ENCODE results near the gene MAPK8.

MAPK8 gene

DNA sequence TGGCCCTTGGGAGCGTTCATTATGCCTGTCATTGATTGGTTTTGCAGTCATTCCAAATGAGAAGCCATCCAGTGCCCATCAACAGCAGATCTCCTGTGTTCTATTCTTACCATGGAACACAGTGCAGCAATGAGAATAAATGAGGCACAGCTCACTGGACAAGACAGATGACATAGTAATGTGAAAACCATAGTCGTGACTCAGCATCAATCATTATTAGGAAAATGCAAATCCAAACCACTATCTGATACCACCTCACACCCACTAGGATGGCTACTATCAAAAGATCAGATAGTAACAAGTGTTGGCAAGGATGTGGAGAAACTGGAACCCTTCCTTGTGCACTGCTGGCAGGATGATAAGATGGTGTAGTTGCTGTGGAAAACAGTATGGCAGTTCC is 153.7 kb downstream of the MAPK8 start:
- Mint-ChIP-seq H3K4me3 (no peak overlapping the region), H3K36me3 (no peaks in the 10 kb centered on the region), H3K9me3 (no peaks in the 10 kb centered on the region), H3K4me1 (no peaks in the 10 kb centered on the region), H3K27me3 (peaks cover 6% of the 10 kb centered on the region), H3K27ac (no peak overlapping the region)
- DNase-seq: no peak
- CTCF ChIA-PET: no interaction called here

DNA sequence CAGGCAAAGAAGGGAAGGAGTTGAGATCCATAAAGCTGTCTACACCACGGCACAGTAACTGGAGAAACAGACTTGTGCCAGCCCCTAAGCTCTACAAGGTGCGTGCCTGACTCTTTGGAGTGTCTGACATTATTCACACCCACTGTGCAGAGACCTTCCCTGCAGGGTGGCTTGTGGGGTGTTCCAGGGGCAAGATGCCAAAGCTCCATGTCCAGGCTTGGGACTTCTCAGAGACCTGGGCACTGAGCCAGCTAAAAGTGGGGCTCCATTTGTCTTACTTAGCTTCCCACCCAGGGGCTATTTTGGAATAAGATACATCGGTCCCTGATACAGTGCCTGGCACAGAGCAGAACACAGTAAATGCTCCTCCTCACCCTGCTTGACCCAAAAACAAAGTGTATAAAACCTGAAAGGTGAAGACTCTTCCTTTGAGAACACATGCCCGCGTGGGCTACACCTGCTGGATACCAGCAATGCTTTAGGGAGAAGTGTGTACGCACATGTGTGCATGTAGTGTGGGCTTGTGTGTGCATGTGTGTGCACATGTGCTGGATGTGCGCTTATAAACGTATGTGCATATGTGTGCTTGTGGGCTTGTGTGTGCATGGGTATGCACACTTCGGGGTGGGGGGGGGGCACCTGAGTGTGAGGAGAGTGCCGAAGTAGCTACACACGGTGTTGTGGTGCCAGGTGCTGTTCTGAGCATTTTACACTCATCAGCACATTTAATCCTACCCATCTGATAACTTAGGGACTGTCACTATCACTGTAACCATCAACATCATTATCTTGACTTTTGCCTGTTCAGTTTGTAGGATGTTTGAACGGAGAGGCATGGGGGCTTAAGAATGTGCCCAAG is 155.4 kb downstream of the MAPK8 start:
- CTCF ChIA-PET: no interaction called here
- DNase-seq: peak; percentile 5
- no peaks in the 10 kb centered on the region for H3K4me1 Mint-ChIP-seq
- H3K4me3 Mint-ChIP-seq: no peak overlapping the region
- no peaks in the 10 kb centered on the region for H3K9me3 Mint-ChIP-seq
- peaks cover 6% of the 10 kb centered on the region for H3K27me3 Mint-ChIP-seq
- no peaks in the 10 kb centered on the region for H3K36me3 Mint-ChIP-seq
- no peak overlapping the region for H3K27ac Mint-ChIP-seq

DNA sequence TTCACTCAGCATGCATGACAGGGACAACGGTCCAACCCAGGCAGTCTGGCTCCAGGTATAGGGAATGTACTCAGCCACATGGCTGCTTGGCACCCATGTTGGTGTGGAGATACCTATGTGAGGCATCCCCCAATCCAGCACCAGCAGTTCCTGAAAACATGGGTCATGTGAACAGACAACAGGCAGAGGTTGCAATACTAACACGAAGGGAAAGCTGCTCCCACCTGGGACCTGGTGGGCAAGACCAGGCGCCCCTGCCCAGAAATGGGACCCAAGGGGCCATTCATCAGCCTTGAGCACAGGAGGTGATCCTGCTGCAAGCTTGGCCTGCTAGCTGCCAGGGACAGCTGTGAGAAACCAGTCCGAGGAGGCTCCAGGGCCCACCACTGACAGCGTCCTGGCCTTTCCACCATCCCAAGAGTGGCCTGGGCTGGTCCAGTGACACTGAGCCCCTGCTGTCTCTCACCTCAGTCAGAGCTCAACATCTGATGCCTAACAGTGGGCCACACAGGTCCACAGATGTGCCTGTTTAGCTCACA is 156.1 kb downstream of the MAPK8 start:
- no peak for DNase-seq
- no peaks in the 10 kb centered on the region for H3K4me1 Mint-ChIP-seq
- CTCF ChIA-PET: interaction anchor here (0.8 kb wide), 1 partner anchor 63 kb away, joined by 3 read pairs; no protein-coding TSS in a partner anchor
- H3K36me3 Mint-ChIP-seq: no peaks in the 10 kb centered on the region
- no peak overlapping the region for H3K4me3 Mint-ChIP-seq
- no peak overlapping the region for H3K27ac Mint-ChIP-seq
- no peaks in the 10 kb centered on the region for H3K9me3 Mint-ChIP-seq
- peaks cover 6% of the 10 kb centered on the region for H3K27me3 Mint-ChIP-seq

DNA sequence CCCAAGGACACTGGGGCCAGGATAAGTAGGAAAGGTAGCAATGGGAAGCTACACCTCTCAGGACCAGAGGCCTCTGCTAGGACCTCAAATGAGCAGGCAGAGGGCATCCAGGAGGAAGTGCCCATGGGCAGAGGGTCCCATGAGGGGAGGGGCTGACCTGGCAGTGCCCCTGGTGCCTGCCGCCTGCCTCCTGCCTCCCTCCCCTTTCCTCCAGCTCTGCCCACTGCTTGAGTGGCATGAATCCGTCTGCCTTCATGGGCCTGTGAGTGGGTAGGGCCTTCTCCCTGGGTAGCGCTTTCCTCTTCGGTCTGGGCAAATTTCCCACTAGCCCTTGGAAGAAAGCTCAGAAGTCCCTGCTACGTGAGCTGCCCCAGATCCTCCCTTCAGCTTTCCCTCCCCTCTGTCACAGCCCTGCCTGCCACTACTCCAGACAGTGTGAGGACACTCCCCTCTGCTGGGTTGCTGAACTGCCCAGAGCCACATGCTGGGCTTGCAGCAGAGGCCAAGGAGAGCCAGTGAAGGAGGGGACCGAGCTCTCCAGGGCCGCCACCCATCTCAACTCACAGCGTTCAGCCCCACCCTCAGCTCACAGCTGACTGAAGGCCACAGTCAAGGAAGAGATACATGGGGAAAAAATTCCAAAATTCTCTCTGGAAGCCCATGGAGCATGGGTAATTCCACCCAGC is 157.0 kb downstream of the MAPK8 start:
- Mint-ChIP-seq H3K36me3 (no peaks in the 10 kb centered on the region), H3K27ac (no peak overlapping the region), H3K9me3 (no peaks in the 10 kb centered on the region), H3K4me1 (peaks cover 3% of the 10 kb centered on the region), H3K4me3 (no peak overlapping the region), H3K27me3 (peaks cover 3% of the 10 kb centered on the region)
- DNase-seq: peak; percentile 14
- CTCF ChIA-PET: interaction anchor here (0.8 kb wide), 1 partner anchor 64 kb away, joined by 3 read pairs; no protein-coding TSS in a partner anchor

DNA sequence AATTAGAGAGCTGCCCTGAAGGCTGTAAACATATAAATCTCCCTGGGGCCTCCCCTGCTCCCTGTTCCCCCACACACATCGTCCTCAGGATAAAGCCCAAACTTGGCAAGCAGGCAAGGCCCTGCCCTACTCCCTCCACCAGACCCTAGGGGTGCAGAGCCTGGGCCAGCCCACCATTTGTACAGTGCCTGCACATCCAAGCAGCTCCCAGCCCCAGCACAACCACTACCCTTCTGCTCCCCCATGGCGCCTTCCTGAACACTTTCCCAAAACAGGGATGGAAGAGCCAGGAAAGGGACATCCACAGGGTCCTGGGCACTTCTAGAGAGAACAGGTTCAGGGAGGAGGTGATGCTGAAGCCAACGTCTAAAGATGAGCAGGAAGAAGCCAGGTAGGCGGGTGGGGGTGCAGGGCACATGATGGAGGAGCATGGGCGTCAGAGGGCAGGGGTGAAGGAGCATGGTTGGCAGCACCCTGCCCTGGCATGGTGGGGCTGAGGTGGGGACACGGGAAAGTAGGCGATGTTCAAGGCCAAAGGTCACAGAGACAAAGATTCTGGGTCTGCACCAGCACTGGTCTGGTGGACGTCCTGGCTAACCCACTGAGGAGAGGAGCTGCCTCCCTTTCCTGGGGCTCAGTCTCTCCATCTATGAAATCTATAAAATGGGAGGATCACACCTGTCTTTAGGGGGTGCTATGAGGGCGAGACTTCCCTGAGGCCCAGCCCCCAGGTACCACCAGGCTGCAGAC is 157.8 kb downstream of the MAPK8 start:
- H3K36me3 Mint-ChIP-seq: no peaks in the 10 kb centered on the region
- CTCF ChIA-PET: no interaction called here
- H3K27me3 Mint-ChIP-seq: peaks cover 3% of the 10 kb centered on the region
- peak; percentile 8 for DNase-seq
- H3K9me3 Mint-ChIP-seq: no peaks in the 10 kb centered on the region
- H3K27ac Mint-ChIP-seq: no peak overlapping the region
- H3K4me1 Mint-ChIP-seq: peaks cover 3% of the 10 kb centered on the region
- no peak overlapping the region for H3K4me3 Mint-ChIP-seq

DNA sequence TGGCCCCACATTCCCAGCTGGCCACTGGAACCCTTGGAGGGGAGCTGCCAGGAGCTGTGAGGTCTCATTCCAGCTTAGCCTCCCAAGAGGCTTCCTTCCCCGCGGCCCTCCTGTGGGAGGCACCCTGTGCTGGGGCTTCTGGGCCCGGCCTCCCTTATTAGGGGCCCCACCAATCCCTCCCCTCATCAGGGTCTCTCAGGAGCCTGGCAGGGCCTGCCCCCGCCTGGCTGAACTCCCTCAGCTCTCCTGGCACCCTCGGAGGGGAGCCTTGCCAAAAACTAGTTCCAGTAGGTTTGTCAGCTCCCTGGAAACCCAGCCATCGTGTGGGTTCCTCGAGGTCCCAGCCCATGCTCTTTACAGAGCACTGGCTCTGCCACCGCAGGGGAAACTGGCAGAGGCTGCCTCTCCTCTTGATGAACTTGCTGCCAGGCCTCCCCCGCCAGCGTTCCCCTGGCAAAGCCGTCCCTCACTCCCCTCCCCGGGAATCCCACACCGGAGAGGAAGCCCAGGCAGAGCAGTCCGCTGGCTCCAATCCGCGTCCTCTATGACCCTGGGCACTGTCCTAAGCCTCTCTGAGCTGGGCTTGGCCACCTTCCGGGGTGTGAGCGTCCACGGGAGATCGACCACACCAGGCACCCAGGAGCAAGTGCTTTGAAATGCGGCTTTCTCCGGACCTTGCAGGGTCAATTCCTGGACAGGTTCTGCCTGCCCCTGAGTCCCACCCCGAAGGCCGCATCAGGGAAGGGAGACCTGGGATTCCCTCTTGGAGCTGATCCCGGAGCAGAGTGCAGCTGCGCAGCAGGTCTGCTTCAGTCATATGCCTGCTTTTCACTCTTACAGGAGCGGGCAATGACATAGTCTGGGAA is 158.6 kb downstream of the MAPK8 start:
- H3K4me3 Mint-ChIP-seq: no peak overlapping the region
- no peaks in the 10 kb centered on the region for H3K9me3 Mint-ChIP-seq
- H3K36me3 Mint-ChIP-seq: no peaks in the 10 kb centered on the region
- peaks cover 6% of the 10 kb centered on the region for H3K4me1 Mint-ChIP-seq
- no peak overlapping the region for H3K27ac Mint-ChIP-seq
- DNase-seq: peak; percentile 17
- H3K27me3 Mint-ChIP-seq: peaks cover 3% of the 10 kb centered on the region
- CTCF ChIA-PET: no interaction called here

DNA sequence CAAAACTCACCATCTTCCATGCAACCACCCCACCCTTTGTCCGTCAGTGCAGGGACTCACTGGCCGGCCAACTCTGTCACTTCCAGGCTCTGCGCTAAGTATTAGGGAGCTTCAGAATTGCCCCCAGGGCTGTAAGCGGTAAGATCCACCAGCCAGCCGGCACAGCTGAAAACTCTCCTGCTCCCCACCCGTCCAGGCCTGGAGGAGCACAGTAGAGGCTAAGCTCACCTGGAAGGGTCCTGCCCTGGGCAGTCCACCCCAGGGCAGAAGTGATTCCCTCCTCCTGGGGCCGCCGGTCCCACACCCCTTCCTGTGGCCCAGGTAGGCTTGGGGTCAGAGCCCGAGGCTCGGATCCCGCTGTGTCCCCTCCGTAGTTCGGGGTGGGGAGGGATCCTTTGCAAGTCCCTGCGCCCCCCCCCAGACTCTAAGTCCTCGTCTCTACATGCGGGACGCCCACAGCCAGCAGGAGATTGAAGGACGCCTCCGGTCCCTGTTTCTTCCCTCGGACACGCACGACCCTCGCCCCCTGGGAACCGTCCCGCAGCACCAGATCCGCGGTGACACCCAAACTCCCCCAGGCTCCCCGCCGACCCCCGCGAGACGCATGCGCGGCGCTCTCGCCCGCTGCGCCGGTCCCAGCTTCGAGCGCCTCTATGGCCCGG is 159.5 kb downstream of the MAPK8 start:
- Mint-ChIP-seq H3K9me3 (no peaks in the 10 kb centered on the region), H3K27ac (no peak overlapping the region), H3K27me3 (peaks cover 3% of the 10 kb centered on the region), H3K4me3 (no peak overlapping the region), H3K4me1 (peaks cover 6% of the 10 kb centered on the region), H3K36me3 (no peaks in the 10 kb centered on the region)
- CTCF ChIA-PET: no interaction called here
- DNase-seq: peak; percentile 5

DNA sequence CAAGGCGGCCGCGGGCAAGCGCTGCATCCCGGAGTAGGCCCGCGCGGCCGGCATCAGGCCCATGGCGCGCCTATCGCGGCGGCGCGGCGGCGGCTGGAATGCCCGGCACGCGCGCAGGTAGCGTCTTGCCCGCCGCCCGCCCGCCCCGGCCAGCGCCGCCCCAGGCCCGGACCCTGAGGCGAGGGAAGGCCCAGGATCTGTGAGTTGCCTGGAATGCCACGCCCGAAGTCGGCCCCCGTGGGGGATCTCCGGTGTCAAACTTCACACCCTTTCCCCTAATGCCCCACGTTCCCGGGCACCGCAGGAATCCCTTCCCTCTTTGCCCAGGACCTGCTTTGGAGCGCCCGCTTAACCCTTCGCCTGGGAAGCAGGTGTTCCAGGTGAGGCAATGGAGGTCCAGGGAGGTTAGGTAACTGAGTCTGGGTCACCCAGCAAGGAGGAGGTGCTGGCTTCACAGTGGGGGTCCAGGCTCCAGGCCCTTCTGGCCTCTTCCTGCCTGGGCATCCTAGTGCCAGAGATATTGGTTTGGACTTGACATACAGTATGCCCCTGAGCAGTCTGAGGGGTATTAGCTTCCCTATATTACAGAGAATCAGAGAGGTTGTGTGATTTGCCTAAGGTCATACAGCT is 160.2 kb downstream of the MAPK8 start:
- H3K27ac Mint-ChIP-seq: no peak overlapping the region
- H3K36me3 Mint-ChIP-seq: no peaks in the 10 kb centered on the region
- DNase-seq: peak; percentile 1
- H3K4me3 Mint-ChIP-seq: no peak overlapping the region
- CTCF ChIA-PET: no interaction called here
- peaks cover 3% of the 10 kb centered on the region for H3K27me3 Mint-ChIP-seq
- no peaks in the 10 kb centered on the region for H3K9me3 Mint-ChIP-seq
- H3K4me1 Mint-ChIP-seq: peaks cover 6% of the 10 kb centered on the region

DNA sequence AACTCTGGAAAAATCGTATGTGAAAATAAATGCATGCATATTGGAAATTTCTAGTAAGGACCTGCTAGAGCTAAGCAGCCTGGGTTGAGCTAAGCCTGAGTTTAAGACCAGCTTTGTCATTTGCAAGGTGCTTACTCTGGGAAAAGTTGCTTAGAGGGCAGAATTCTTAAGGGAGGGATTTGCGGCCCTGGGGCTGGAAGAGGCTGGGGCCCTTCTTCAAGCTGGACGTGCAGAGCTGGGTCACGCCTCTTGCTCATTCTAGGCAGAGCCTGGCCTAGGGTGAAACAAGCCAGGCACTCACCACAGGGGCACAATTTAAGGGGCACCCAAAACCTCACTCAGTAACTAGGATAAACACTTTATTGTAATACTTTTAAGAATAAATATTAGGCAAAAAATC is 161.2 kb downstream of the MAPK8 start:
- Mint-ChIP-seq H3K9me3 (no peaks in the 10 kb centered on the region), H3K4me1 (peaks cover 6% of the 10 kb centered on the region), H3K4me3 (no peak overlapping the region), H3K27ac (no peak overlapping the region), H3K36me3 (no peaks in the 10 kb centered on the region), H3K27me3 (peaks cover 6% of the 10 kb centered on the region)
- CTCF ChIA-PET: no interaction called here
- DNase-seq: peak; percentile 6

DNA sequence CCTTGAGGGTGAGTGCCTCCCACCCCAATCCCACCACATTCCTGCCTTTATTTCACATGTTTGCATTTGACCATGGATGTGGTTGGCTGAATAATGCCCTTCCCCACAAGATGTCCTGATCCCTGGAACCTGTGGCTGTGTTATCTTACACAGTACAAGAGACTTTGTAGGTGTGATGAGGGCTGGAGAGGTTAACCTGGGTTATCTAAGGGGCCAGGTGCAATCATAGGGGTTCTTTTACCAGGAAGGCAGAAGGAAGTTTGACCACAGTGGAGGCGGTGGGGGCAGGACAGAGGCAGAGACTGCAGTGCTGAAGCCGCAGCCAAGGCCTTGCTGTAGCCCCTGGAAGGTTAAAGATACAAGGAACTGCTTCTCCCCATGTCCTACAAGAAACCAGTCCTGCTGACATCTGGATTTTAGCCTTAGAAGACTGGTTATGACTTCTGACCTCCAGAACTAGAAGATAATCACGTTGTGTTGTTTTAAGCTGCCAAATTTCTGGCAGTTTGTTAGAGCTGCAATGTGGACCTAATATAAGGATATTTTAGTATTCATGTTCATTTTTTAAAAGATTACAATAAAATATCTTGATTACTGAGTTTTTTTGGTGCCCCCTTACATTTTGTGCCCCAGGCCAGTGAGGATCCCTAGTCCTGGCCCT is 161.8 kb downstream of the MAPK8 start:
- H3K36me3 Mint-ChIP-seq: no peaks in the 10 kb centered on the region
- H3K9me3 Mint-ChIP-seq: no peaks in the 10 kb centered on the region
- peaks cover 6% of the 10 kb centered on the region for H3K4me1 Mint-ChIP-seq
- peaks cover 10% of the 10 kb centered on the region for H3K27me3 Mint-ChIP-seq
- no peak overlapping the region for H3K27ac Mint-ChIP-seq
- no peak overlapping the region for H3K4me3 Mint-ChIP-seq
- CTCF ChIA-PET: interaction anchor here (1.1 kb wide), 1 partner anchor 104 kb away, joined by 3 read pairs; no protein-coding TSS in a partner anchor
- peak; percentile 10 for DNase-seq

DNA sequence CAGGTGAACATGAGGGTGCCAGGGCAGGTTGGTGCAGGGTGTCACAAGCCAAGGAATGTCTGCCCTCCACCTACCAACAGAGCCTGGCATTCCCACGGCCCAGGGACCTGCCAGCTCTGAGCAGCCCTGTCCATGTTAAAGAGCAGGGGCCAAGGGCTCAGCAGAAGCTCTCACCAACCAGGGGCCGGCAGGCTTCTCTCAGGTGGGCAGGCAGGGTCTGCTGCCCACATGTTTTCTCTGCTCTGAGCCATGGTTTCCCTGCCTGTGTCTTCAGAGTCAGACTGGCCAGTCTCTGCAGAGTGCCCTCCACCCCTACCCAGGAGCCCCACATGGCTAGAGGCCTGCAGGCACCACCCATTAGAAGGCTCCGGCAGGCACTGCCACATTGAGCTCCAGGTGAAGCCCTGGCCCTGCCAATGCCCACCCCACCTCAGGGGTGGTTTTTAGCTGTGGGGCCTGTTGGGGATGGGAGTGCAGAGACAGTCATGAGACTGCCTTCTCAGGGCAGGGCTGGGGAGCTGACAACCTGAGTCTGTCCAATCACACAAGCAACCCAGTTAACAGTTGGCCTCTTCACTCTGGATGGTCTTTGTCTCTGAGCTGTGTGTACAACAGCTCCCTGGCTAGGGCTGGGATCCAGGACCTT is 162.5 kb downstream of the MAPK8 start:
- no peaks in the 10 kb centered on the region for H3K36me3 Mint-ChIP-seq
- H3K27ac Mint-ChIP-seq: no peak overlapping the region
- peak; percentile 10 for DNase-seq
- peaks cover 14% of the 10 kb centered on the region for H3K27me3 Mint-ChIP-seq
- no peak overlapping the region for H3K4me3 Mint-ChIP-seq
- H3K4me1 Mint-ChIP-seq: peaks cover 6% of the 10 kb centered on the region
- no peaks in the 10 kb centered on the region for H3K9me3 Mint-ChIP-seq
- CTCF ChIA-PET: interaction anchor here (1.1 kb wide), 1 partner anchor 105 kb away, joined by 3 read pairs; no protein-coding TSS in a partner anchor

DNA sequence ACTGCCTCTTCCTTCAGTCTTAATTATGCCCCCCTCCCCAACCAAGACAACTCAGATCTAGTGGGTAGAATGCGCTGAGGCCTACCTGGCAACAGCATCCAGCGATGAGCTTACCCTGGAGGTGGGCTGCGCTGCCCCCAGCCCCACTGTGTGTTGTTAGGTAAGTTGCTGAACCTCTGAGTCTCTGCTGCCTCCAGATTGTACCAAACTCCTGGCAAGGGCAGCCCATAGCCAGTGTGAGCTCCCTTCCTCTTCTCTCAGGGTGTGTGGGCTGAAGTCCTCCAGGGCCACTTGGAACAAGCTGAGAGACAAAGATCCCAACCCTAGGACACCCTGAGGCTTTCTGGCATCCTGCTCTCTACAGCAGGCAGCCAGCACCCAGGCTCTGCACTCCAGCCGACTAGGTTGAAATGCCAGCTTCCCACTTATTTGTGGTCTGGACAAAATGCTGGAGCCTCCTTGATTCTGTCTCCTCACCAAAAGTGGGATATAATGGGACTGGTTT is 163.1 kb downstream of the MAPK8 start:
- CTCF ChIA-PET: interaction anchor here (1.0 to 1.1 kb wide), 2 partner anchors 87 to 105 kb away, joined by 3 read pairs; no protein-coding TSS in a partner anchor
- H3K4me3 Mint-ChIP-seq: no peak overlapping the region

More for the DNA sequence above, 163.1 kb downstream of the MAPK8 start:
- DNase-seq: peak; percentile 5
- H3K27me3 Mint-ChIP-seq: peaks cover 13% of the 10 kb centered on the region
- H3K4me1 Mint-ChIP-seq: peaks cover 6% of the 10 kb centered on the region
- no peaks in the 10 kb centered on the region for H3K36me3 Mint-ChIP-seq
- H3K9me3 Mint-ChIP-seq: no peaks in the 10 kb centered on the region
- H3K27ac Mint-ChIP-seq: no peak overlapping the region

Data from activated naive CD4-positive, alpha-beta T cell treated with anti-CD3 and anti-CD28 coated beads, Interleukin-2, amount 10 ng/mL, durations not matched to agents 7 days and 5 days (primary cell).